Fibroblast of skin of left quadriceps (primary cell): Measurements from ENCODE around the gene PCMT1.
"Not testable (repeated sequence)": the region's sequence is repeated elsewhere in the genome, so short reads cannot be mapped to it uniquely, and the experiment has no call there.

Source experiments
- DNase-seq, 2 experiments: peaks; one replicate each; pipeline ENCODE4 v3.0.0-alpha.2; 2013; ENCODE audit warnings: low read depth in 2 of 2

Gene PCMT1

DNA sequence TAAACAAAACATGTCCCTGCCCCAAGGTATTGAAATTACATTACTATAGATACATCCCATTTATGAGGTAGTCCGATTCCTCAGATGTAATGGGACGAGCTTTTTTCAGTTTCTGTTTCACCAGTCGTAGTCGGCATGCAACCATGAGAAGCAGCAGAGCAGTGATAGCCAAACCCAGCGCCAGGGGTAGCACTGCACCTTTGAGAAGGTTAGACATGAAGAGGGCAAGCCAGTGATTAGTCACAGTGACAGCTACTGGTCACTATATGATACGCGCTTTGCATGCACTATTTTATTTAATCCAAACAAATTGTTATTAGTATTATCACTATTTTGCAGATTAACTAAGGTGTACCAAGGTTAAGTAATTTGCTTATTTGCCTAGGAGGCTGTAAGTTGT lies 71.0 kb downstream of the PCMT1 start:
- DNase-seq, result no peak

- DNase-seq, result no peak
These were observed 72.0 kb downstream of the PCMT1 start for GRCh38 chr6:149821492-149821891.

DNA sequence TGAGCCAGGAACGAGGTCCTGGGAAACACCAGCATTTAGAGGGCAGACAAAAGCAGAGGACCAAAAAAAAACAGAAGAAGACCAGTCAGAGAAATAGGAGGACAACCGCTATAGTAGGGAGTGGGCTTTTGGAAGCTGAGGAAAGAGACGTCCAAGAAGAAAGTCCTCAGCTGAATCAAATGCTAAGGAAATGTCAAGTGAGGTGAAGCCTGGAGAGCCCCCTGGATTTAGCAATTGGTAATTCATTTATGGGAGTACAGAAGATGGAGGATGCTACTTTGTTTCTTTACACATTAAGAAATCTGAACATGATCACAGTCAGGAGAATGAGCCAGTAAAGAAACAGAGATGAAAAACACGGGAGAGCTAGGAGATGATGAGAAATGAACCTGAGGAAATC lies 73.5 kb downstream of the PCMT1 start:
- DNase-seq, result no peak

GRCh38 chr6:149825292-149825691 lies 75.8 kb downstream of the PCMT1 start:
- no peak for DNase-seq

DNA sequence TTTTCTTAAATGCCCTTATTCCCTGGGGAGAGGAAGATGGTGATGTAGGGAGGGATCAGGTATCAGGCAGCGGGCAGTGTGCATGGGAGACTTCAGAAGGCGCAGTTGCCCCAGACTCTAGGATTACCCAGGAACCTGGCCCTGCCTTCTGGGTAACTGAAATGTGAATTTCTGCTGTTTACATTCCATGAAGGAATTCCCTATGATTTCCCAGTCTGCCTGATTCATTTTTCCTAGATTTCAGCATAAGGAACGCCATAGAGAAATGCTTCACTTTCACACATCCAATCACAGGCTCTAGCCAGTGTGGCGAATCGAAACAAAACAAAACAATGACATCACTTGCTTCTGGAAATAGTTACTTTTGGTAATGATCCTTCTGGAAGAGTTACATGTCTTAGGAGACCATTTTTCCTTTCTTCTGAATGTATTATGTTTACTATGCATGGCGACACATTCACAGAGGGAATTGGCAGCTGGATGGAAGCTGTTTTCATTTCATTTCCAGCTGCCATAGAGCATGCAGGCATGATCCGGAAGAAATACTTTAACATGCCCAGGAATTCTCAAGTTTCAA lies 81.3 kb downstream of the PCMT1 start:
- DNase-seq, result no peak

DNA sequence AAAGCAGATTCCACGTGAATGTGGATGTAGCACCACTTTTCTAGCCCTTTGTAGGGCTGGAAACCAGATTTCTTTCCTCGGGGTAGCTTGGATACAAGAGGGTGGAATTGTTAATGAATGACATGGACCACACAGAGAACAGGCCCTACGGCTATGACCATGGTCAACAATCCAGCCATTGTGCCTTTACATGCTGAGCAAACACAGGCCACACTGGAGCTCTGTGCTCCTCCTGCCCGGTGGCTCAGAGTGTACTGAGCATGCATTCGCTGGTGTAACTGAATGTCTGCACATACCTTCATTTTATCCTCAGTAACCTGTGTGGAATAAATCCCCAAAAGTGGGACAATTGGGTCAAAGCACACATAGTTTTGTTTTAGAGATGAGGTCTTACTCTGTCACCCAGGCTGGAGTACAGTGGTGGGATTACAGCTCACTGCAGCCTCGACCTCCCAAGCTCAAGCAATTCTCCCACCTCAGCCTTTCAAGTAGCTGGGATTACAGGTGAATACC lies 81.8 kb downstream of the PCMT1 start:
- DNase-seq, result no peak

DNA sequence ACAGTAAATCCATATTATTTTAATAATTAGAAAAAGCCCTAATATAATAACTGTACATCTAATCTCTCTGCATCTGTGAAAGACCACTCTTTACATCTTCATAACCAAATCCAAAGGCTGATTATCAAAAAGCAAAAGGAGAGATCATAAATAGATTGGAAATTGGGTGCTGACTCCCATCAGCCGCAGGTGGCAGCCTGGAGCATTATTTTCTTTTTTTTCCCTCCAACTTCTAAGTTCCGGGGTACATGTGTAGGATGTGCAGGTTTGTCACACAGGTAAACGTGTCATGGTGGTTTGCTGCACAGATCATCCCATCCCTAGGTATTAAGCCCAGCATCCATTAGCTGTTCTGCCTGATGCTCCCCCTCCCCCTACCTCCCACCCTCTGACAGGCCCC lies 84.1 kb downstream of the PCMT1 start:
- DNase-seq, result no peak

- peak; percentile 40 to 49 for DNase-seq
These were observed 85.3 kb downstream of the PCMT1 start for GRCh38 chr6:149834513-149835481.

DNA sequence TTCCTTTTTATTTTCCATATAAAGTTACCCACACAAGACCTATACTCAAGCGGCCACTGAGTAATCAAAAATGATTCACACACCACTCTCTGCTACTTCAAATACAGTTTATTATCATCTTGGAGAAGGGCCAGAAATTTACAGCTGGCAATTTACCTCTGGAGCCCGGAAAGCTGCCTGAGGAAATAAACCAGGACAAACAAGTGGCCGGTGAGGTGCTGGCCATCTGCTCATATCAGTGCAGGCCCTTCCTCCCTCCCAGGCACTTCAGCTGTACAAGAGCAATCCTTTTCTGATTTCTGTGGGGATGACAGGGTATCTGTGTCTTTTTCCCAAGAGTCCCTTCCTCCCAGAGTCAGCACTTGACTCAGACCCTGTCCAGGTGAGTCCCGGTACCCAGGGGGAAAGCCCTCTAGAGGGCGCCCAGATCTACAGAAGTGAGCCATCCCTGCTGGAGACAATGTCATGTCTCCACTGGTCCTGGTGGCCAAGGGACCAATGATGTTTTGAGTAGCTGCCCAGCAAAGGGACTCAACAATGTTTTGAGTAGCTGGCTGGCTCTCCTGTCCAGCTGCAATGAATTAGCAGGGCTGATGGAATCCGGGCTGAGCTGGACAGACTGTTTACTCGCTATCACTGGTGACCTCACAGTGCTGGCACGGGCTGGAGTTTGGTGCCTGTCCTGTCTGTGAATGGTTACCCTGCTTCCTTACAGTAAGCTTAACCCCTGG lies 91.0 kb downstream of the PCMT1 start:
- no peak for DNase-seq

GRCh38 chr6:149842331-149842730 lies 92.8 kb downstream of the PCMT1 start:
- DNase-seq, result no peak

DNA sequence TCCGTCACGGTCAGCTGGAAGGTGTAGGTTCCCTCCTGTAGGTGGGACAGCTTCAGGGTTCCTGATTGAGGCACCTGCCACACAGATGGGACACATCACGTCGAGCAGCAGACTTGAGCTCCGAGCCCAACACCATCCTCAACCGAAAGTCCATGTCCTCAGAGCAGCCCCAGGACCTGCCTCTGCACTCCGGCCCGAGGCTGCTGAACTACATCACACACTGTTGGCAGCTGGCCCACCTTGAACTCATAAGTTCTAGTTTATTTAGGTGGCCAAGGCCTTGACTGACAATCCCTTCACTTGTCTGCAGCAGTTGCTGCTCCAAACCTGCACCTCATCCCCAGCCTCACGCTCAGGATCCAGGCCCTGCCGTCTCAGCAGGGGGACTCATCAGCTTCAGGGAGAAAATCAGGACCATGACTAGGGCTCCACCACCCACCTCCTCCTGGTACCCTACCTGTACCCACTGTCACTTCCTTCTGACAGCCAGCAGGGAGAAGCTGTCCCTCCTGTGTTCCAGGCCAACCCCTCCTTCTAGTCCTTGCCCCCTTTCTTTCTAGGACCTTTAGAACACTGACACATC lies 93.6 kb downstream of the PCMT1 start:
- no peak for DNase-seq

- not testable (repeated sequence) for DNase-seq
These were observed 94.5 kb downstream of the PCMT1 start for GRCh38 chr6:149844036-149844435.

DNA sequence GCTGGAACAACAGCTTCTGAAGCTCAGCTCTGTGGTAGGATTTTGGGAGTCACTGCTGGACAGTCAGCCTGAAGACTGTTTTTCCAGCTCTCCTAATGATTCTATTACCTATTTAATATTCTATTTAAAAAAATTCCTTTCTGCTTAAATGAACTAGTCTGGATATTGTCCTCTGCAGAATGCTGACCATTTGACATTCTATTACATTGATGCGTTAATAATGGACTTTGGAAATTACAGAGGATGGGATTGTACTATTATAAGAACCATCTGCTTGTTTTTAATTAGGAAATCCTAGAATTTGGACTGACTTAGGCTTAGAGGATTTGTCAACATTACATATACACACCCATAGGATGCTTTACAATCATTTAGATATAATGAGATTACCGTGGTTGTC lies 94.9 kb downstream of the PCMT1 start:
- no peak for DNase-seq

- no peak for DNase-seq
These were observed 96.0 kb downstream of the PCMT1 start for GRCh38 chr6:149845549-149845948.

DNA sequence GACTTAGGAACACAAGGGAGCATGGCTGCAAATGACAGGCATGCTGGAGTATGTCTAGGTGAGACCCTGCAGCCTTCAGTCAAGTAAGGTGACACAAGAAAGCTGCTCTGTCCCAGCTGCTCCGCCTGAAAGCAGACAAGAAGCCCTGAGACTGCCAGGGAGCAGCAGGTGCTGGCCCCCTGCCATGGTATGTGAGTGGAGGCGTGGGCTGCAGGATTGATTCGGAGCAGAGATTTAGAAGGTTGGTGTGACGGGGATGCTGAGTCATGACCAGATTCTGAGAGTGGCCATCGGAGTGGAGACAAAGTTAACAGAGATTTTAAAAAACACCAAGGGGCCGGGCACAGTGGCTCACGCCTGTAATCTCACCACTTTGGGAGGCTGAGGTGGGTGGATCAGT lies 96.8 kb downstream of the PCMT1 start:
- DNase-seq, result peak; percentile 70

DNA sequence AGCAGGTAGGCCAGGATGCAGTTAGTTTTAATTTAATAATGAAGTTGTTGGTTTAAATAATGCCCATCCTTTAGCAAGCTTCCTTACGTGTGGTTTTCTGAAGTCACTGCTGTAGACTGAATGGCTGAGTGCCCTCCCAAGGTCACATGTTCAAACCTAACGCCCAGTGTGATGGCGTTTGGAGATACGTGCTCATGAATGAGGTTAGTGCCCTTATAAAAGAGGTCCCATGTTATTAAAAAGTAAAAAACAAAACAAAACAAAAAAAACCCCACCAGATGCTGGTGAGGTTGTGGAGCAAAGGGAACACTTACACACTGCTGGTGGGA lies 98.4 kb downstream of the PCMT1 start:
- no peak for DNase-seq

DNA sequence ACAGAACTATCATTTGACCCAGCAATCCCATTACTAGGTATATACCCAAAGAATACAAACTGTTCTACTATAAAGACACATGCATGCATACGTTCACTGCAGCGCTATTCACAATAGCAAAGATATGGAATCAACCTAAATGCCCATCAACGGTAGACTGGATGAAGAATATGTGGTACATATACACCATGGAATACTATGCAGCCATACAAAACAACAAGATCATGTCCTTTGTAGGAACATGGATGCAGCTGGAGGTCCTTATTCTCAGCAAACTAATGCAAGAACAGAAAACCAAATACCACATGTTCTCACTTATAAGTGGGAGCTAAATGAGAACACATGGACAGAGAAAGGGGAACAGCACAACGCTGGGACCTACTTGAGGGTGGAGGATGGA lies 98.8 kb downstream of the PCMT1 start:
- DNase-seq, result not testable (repeated sequence)

GRCh38 chr6:149851461-149852110 lies 102.0 kb downstream of the PCMT1 start:
- DNase-seq, result no peak

DNA sequence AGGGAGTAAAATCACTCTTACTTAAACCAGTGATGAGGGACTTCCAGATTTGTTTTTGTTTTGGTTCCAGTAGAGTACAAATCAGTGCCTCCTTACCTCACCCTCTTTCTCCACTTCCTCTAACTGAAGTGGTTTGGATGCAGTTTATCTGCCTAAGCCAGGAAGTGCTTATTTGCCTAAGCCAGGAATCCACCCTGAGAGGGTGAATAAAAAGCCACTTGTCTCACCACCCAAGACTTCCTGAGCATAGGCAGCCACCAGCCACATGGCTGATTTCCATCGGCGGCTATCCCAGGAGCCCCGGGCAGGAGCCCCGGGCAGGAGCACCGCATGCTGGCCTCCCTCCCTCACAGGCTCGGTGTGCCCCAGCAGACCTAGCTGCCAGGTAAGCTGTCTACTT lies 102.6 kb downstream of the PCMT1 start:
- DNase-seq, result no peak

- DNase-seq, result no peak
These were observed 103.3 kb downstream of the PCMT1 start for GRCh38 chr6:149852881-149853280.

- not testable (repeated sequence) for DNase-seq
These were observed 104.5 kb downstream of the PCMT1 start for GRCh38 chr6:149854017-149854416.

- DNase-seq, result no peak
These were observed 105.0 kb downstream of the PCMT1 start for GRCh38 chr6:149854532-149854931.
